Measurements from ENCODE around the gene PTMS. TPM values are rescaled to one million over a fixed set of nuclear protein-coding genes. Genes with fewer than 3 reads are reported as not detected.

Gene PTMS
- total and polyA plus RNA-seq, 2 of the 13 experiments (the other 11 are each of a cell fraction or from before 2014, with no cell fraction given), result 40.5 to 82.4 TPM

GRCh38 chr12:6775185-6776174 lies 9.3 kb downstream of the PTMS start (continued):
- TF ChIP-seq ZFP37 (CRISPR knock-in tag; IDR thresholded peaks at IDR 0.05; ENCODE audit: borderline replicate concordance) (0 out of 2 replicates have a peak, but pooled peaks have one; percentile 51), ZNF280B (CRISPR knock-in tag; IDR thresholded peaks at IDR 0.05; ENCODE audit: borderline replicate concordance) (no peak), HOXA3 (CRISPR knock-in tag; IDR thresholded peaks at IDR 0.05) (peak; percentile 75), ZNF678 (CRISPR knock-in tag; IDR thresholded peaks at IDR 0.05) (0 out of 2 replicates have a peak, but pooled peaks have one; percentile 31), SAP130 (CRISPR knock-in tag; IDR thresholded peaks at IDR 0.05; ENCODE audit: low read depth) (peak; percentile 84), GZF1 (CRISPR knock-in tag; IDR thresholded peaks at IDR 0.05) (no peak), TARDBP (CRISPR knock-in tag; IDR thresholded peaks at IDR 0.05) (peak; percentile 69; the same call in 1 of the 2 replicates), CREM (IDR thresholded peaks at IDR 0.05) (peak; percentile 81), CREM (CRISPR knock-in tag; IDR thresholded peaks at IDR 0.05) (no peak), ZNF160 (CRISPR knock-in tag; IDR thresholded peaks at IDR 0.05) (no peak), NKX3-1 (CRISPR knock-in tag; IDR thresholded peaks at IDR 0.05) (peak; percentile 69; the same call in 1 of the 2 replicates), MXD4 (CRISPR knock-in tag; IDR thresholded peaks at IDR 0.05) (peak; percentile 44; the same call in 1 of the 2 replicates), ZSCAN5A (CRISPR knock-in tag; IDR thresholded peaks at IDR 0.05; ENCODE audit: borderline replicate concordance) (0 out of 2 replicates have a peak, but pooled peaks have one; percentile 15), GATAD2A (CRISPR knock-in tag; IDR thresholded peaks at IDR 0.05) (peak; percentile 87), MIXL1 (CRISPR knock-in tag; IDR thresholded peaks at IDR 0.05) (peak; percentile 67), ATF2 (CRISPR knock-in tag; IDR thresholded peaks at IDR 0.05) (peak; percentile 70; the same call in 1 of the 2 replicates), ZNF264 (CRISPR knock-in tag; IDR thresholded peaks at IDR 0.05) (peak; percentile 74; the same call in 1 of the 2 replicates), ATF7-NPFF (CRISPR knock-in tag; IDR thresholded peaks at IDR 0.05; ENCODE audit: low read depth) (no peak), PRMT3 (CRISPR knock-in tag; IDR thresholded peaks at IDR 0.05; ENCODE audit: borderline replicate concordance, low read depth) (no peak), PPARG (CRISPR knock-in tag; conservative IDR thresholded peaks at IDR 0.05) (peak; percentile 77), MAX (IDR thresholded peaks at IDR 0.05) (peak; percentile 37; the same call in 1 of the 2 replicates), ZNF557 (CRISPR knock-in tag; IDR thresholded peaks at IDR 0.05) (no peak), ZNF441 (CRISPR knock-in tag; IDR thresholded peaks at IDR 0.05; ENCODE audit: borderline replicate concordance) (peak; percentile 99), ZNF543 (CRISPR knock-in tag; IDR thresholded peaks at IDR 0.05) (0 out of 2 replicates have a peak, but pooled peaks have one; percentile 25)

All from HepG2 (cell line).